Stimulated activated CD8-positive, alpha-beta memory T cell treated with anti-CD3 and anti-CD28 coated beads, Interleukin-7, amount 100 ng/mL, for 1 hour (primary cell): ENCODE measurements around the gene NOSTRIN.
"Not testable (repeated sequence)": the region's sequence is repeated elsewhere in the genome, so short reads cannot be mapped to it uniquely, and the experiment has no call there.

Experiments used
- DNase-seq, 2 donors: peaks; one replicate each; pipeline ENCODE4 v3.0.0-alpha.2; 2020; ENCODE audit warnings: low read depth in 2 of 2

NOSTRIN gene

GRCh38 chr2:168819829-168820489 lies 17.5 kb downstream of the NOSTRIN start:
- DNase-seq = no peak

GRCh38 chr2:168821577-168821976 lies 19.1 kb downstream of the NOSTRIN start:
- DNase-seq = no peak

- no peak for DNase-seq
Measured at GRCh38 chr2:168821992-168822391, 19.6 kb downstream of the NOSTRIN start.

- no peak for DNase-seq
Measured at GRCh38 chr2:168825126-168825525, 22.7 kb downstream of the NOSTRIN start.

GRCh38 chr2:168830958-168831357 lies 28.5 kb downstream of the NOSTRIN start:
- no peak for DNase-seq

GRCh38 chr2:168831662-168832061 lies 29.2 kb downstream of the NOSTRIN start:
- no peak for DNase-seq

- DNase-seq = no peak
Measured at GRCh38 chr2:168835969-168836368, 33.5 kb downstream of the NOSTRIN start.

- no peak for DNase-seq
Measured at GRCh38 chr2:168841445-168841844, 39.0 kb downstream of the NOSTRIN start.

GRCh38 chr2:168843253-168843652 lies 40.8 kb downstream of the NOSTRIN start:
- DNase-seq = no peak

- no peak for DNase-seq
Measured at GRCh38 chr2:168848225-168848624, 45.8 kb downstream of the NOSTRIN start.

- DNase-seq = no peak
Measured at GRCh38 chr2:168849610-168850009, 47.2 kb downstream of the NOSTRIN start.

- no peak for DNase-seq
Measured at GRCh38 chr2:168850846-168851245, 48.4 kb downstream of the NOSTRIN start.

GRCh38 chr2:168851674-168852320 lies 49.4 kb downstream of the NOSTRIN start:
- no peak for DNase-seq

GRCh38 chr2:168852481-168852880 lies 50.0 kb downstream of the NOSTRIN start:
- no peak for DNase-seq

- no peak for DNase-seq
Measured at GRCh38 chr2:168853471-168853870, 51.0 kb downstream of the NOSTRIN start.

GRCh38 chr2:168854651-168855050 lies 52.2 kb downstream of the NOSTRIN start:
- no peak for DNase-seq

- DNase-seq = no peak
Measured at GRCh38 chr2:168855601-168856000, 53.2 kb downstream of the NOSTRIN start.

- DNase-seq = no peak
Measured at GRCh38 chr2:168858146-168858545, 55.7 kb downstream of the NOSTRIN start.

- DNase-seq = not testable (repeated sequence)
Measured at GRCh38 chr2:168867164-168867563, 64.7 kb downstream of the NOSTRIN start.

GRCh38 chr2:168870369-168870768 lies 67.9 kb downstream of the NOSTRIN start:
- not testable (repeated sequence) for DNase-seq

GRCh38 chr2:168870824-168871223 lies 68.4 kb downstream of the NOSTRIN start:
- DNase-seq = not testable (repeated sequence)

- no peak for DNase-seq
Measured at GRCh38 chr2:168874368-168875054, 72.1 kb downstream of the NOSTRIN start.

- DNase-seq = not testable (repeated sequence)
Measured at GRCh38 chr2:168882163-168882562, 79.7 kb downstream of the NOSTRIN start.
